ENCODE results near the gene HLCS. TPM values are rescaled to one million over a fixed set of nuclear protein-coding genes. Genes with fewer than 3 reads are reported as not detected.
A peak's percentile ranks its signal among the peaks of the same experiment; 100 is the strongest.

Gene HLCS
- total RNA-seq, 6 experiments from 2014 or later, result 20.3 to 24.5 (median 22.2) TPM

DNA sequence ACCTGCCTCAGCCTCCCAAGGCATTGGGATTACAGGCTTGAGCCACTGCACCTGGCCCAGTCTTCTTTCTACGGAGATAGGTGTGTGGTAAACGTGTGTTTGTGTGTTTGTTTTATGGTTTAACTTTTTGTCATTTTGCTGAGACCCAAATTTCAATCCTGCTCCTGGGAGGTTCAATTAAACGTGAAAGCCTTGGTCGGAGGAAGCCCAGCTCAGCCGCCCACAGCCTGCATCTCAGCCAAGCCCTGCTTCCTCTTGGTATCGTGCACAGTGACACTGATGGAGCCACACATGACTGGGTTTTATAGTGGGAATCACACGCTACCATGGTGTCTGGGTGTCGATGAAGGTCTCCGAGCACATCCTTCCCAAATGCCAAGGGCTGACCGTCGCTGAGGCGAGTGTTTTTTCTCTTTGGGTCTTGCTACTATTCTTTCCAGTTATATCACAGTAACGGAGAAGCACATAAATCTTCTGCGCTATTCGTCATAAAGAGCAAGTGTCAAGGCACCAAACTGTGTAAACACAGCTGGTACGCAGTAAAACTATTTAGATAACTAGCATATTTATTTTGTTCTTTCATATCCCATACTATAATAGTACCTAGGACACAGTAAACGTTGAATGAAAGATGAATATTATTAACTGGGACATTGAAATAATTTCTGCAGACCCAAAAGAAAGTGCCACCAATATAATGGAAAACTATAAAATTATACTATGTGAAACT, 39.3 kb downstream of the HLCS start:
- TF ChIP-seq, protein P1, sequence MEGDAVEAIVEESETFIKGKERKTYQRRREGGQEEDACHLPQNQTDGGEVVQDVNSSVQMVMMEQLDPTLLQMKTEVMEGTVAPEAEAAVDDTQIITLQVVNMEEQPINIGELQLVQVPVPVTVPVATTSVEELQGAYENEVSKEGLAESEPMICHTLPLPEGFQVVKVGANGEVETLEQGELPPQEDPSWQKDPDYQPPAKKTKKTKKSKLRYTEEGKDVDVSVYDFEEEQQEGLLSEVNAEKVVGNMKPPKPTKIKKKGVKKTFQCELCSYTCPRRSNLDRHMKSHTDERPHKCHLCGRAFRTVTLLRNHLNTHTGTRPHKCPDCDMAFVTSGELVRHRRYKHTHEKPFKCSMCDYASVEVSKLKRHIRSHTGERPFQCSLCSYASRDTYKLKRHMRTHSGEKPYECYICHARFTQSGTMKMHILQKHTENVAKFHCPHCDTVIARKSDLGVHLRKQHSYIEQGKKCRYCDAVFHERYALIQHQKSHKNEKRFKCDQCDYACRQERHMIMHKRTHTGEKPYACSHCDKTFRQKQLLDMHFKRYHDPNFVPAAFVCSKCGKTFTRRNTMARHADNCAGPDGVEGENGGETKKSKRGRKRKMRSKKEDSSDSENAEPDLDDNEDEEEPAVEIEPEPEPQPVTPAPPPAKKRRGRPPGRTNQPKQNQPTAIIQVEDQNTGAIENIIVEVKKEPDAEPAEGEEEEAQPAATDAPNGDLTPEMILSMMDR (IDR thresholded peaks at IDR 0.05), result no peak
- Mint-ChIP-seq H3K36me3 (ENCODE audit: low read depth) (peaks cover 5% of the 10 kb centered on the region; the same call in 1 of the 2 replicates), H3K4me1 (ENCODE audit: low read depth) (peaks cover 32% of the 10 kb centered on the region), H3K4me3 (no peak overlapping the region), H3K27me3 (ENCODE audit: insufficient read depth) (no peaks in the 10 kb centered on the region), H3K27ac (no peak overlapping the region), H3K9me3 (no peaks in the 10 kb centered on the region)
- DNase-seq, result no peak

DNA sequence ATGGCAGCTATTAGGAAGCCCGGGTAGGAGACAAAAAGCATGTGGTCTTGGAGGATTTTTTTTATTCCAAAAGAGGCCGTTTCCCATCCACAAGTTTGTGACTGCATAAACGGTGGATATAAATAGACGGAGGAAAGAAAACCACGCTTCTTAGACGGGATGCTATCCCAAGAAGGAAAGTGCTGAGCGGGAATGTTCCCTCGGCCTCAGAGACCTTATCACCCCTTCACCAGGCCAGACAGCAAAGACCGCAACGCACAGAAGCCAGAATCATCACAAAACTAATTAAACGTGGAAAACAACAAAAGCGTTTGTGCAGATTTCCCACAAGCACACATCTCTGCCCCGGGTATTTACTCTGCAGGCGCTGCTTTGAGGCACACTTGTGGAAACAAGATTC, 43.2 kb downstream of the HLCS start:
- TF ChIP-seq, protein P1 (IDR thresholded peaks at IDR 0.05), result no peak
- no peak for DNase-seq
- Mint-ChIP-seq H3K27me3 (ENCODE audit: insufficient read depth) (no peaks in the 10 kb centered on the region), H3K4me1 (ENCODE audit: low read depth) (peaks cover 13% of the 10 kb centered on the region), H3K9me3 (no peaks in the 10 kb centered on the region), H3K4me3 (no peak overlapping the region), H3K36me3 (ENCODE audit: low read depth) (no peaks in the 10 kb centered on the region), H3K27ac (no peak overlapping the region)

DNA sequence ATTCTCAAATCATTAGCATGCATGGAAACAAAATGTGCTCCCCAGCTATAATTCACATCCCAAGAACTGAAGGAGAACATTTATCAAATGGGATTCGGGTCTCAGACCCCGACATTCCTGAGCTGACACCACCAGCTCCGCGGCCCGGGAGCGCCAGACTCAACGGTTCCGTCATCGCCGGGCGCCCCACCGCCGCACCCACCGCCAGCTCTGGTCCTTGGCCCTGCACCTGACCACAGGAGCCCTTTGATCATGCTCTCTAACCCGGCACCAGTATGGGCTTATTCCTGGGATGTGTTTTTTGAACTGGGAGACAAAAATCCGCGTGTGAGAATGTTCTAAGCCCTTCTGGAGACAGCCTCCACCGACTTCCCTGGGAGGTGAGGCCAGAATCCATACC, 43.6 kb downstream of the HLCS start:
- peaks cover 9% of the 10 kb centered on the region for H3K4me1 Mint-ChIP-seq (ENCODE audit: low read depth)
- H3K27ac Mint-ChIP-seq, result no peak overlapping the region
- H3K36me3 Mint-ChIP-seq (ENCODE audit: low read depth), result no peaks in the 10 kb centered on the region
- no peaks in the 10 kb centered on the region for H3K27me3 Mint-ChIP-seq (ENCODE audit: insufficient read depth)
- TF ChIP-seq, protein P1 (IDR thresholded peaks at IDR 0.05), result no peak
- no peak overlapping the region for H3K4me3 Mint-ChIP-seq
- no peak for DNase-seq
- no peaks in the 10 kb centered on the region for H3K9me3 Mint-ChIP-seq

DNA sequence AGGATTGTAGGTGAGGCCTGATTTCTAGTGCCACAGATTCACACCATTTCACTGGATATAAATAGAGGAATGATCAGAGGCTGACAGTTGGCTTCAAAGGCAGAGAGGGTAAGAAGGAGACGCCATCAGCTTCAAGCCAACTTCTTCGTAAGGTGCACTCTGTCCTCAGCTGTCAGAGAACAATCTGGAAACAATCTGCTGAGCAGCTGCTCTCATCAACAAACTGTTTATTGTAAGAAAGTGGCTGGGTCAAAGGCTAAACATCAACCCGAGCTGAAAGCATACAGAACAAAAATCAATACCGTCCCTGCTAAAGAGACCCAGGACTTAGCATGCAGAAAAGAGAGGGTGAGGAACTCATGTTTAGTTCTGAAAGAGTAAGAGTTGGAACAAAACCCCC, 48.2 kb downstream of the HLCS start:
- Mint-ChIP-seq H3K4me1 (ENCODE audit: low read depth) (no peaks in the 10 kb centered on the region), H3K9me3 (no peaks in the 10 kb centered on the region), H3K4me3 (no peak overlapping the region), H3K27ac (no peak overlapping the region), H3K27me3 (ENCODE audit: insufficient read depth) (no peaks in the 10 kb centered on the region; the same call in none of the 2 replicates), H3K36me3 (ENCODE audit: low read depth) (no peaks in the 10 kb centered on the region)
- no peak for DNase-seq
- TF ChIP-seq, protein P1 (IDR thresholded peaks at IDR 0.05), result no peak

DNA sequence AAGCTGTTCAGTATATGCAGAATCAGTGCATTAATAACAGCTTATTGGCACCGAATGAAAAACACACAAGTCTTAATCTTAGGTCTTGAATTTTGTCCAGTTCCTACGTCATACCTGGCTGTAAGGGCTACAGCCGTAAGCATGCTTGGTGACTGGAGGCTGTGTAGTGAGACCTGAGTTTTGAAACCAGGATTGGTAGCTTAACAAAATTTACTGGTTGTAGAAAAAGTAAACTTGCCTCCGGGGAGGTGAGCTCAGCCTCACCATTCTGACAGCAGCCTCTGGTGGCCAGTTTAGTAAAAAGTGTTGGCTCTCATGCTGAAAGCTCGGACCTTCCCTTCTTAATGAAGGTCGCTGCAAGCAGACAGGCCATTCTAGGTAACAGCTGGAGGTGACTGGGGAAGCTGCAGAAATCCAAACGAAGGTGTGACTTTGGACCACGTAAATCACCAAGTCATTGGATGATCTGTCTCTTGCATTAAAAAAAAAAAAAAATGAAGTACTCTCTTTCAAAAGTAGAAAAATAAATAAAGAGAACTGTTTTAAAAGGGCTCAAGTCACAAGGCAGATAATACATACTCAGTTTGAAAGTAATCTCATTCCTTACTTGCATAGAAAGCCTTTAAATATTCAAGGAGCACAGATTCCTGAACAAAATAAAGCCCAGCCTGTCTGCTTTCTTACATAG, 48.9 kb downstream of the HLCS start:
- H3K4me1 Mint-ChIP-seq (ENCODE audit: low read depth), result no peaks in the 10 kb centered on the region
- TF ChIP-seq, protein P1 (IDR thresholded peaks at IDR 0.05), result peak; percentile 78
- no peaks in the 10 kb centered on the region for H3K9me3 Mint-ChIP-seq
- peaks cover 2% of the 10 kb centered on the region for H3K27me3 Mint-ChIP-seq (ENCODE audit: insufficient read depth)
- no peak overlapping the region for H3K27ac Mint-ChIP-seq
- H3K4me3 Mint-ChIP-seq, result no peak overlapping the region
- DNase-seq, result no peak
- H3K36me3 Mint-ChIP-seq (ENCODE audit: low read depth), result no peaks in the 10 kb centered on the region

Data from HFFc6 (cell line).